Keratinocyte (primary cell): ENCODE results near the gene AUP1. TPM values are rescaled to one million over a fixed set of nuclear protein-coding genes. Genes with fewer than 3 reads are reported as not detected.

Experiments
- DNase-seq: peaks from one replicate; pipeline ENCODE4 v3.0.0-alpha.2; 2011; ENCODE audit warnings: low read depth, missing footprints, low spot score
- FAIRE-seq: peaks from 2 replicates; lab custom pipeline; 2011; peaks lifted over from hg19 to GRCh38; lab: Jason Lieb, UNC
- H2AFZ ChIP-seq: 2 replicates; pipeline ENCODE4 v1.6.0; 2012; ENCODE audit warnings: low read length, control low read depth, inconsistent platforms; ENCODE audit not compliant: control insufficient read depth
- H3K27ac ChIP-seq: 2 replicates; pipeline ENCODE4 v1.5.1; 2011; ENCODE audit warnings: low read length; ENCODE audit not compliant: control insufficient read depth, insufficient read depth
- H3K27me3 ChIP-seq: 3 replicates; pipeline ENCODE4 v1.6.0; 2011; ENCODE audit warnings: low read length; ENCODE audit not compliant: control insufficient read depth, insufficient read depth; ENCODE audit errors: extremely low read depth
- H3K36me3 ChIP-seq, 2 experiments: 2 replicates in 1 of 2; 3 replicates in 1 of 2; pipeline ENCODE4 v1.5.1; 2011; ENCODE audit warnings: low read length in 2 of 2, mild to moderate bottlenecking in 1 of 2; ENCODE audit not compliant: control insufficient read depth in 2 of 2, insufficient read depth in 2 of 2; ENCODE audit errors: extremely low read depth in 1 of 2
- H3K4me1 ChIP-seq: 3 replicates; pipeline ENCODE4 v1.5.1; 2011; ENCODE audit warnings: low read length; ENCODE audit not compliant: control insufficient read depth, insufficient read depth; ENCODE audit errors: extremely low read depth
- H3K4me2 ChIP-seq: 3 replicates; pipeline ENCODE4 v1.6.0; 2011; ENCODE audit warnings: low read depth, low read length; ENCODE audit not compliant: control insufficient read depth, insufficient read depth; ENCODE audit errors: extremely low read depth
- H3K4me3 ChIP-seq, 3 experiments: fragments of 200-600 bp in 1 of 3; sonication (generic) in 1 of 3; 2 replicates in 2 of 3; 3 replicates in 1 of 3; pipeline ENCODE4 v1.5.1; 2011 to 2016; ENCODE audit warnings: low read length in 3 of 3, mild to moderate bottlenecking in 3 of 3, control low read depth in 2 of 3, inconsistent platforms in 1 of 3, low read depth in 1 of 3, mixed read lengths in 1 of 3, mixed run types in 1 of 3, moderate library complexity in 1 of 3; ENCODE audit not compliant: control insufficient read depth in 2 of 3, insufficient read depth in 2 of 3; ENCODE audit errors: extremely low read depth in 1 of 3
- H3K79me2 ChIP-seq: 2 replicates; pipeline ENCODE4 v1.6.0; 2012; ENCODE audit warnings: low read length; ENCODE audit not compliant: control insufficient read depth, insufficient read depth
- H3K9ac ChIP-seq: 3 replicates; pipeline ENCODE4 v1.6.0; 2011; ENCODE audit warnings: low read length; ENCODE audit not compliant: control insufficient read depth, insufficient read depth; ENCODE audit errors: extremely low read depth
- H3K9me1 ChIP-seq: 3 replicates; pipeline ENCODE4 v1.6.0; 2011; ENCODE audit warnings: low read length; ENCODE audit not compliant: control insufficient read depth, insufficient read depth; ENCODE audit errors: extremely low read depth
- H3K9me3 ChIP-seq: 2 replicates; pipeline ENCODE4 v1.5.1; 2012; ENCODE audit warnings: low read depth, low read length; ENCODE audit not compliant: control insufficient read depth
- H4K20me1 ChIP-seq: 3 replicates; pipeline ENCODE4 v1.6.0; 2011; ENCODE audit warnings: low read length; ENCODE audit not compliant: control insufficient read depth, insufficient read depth; ENCODE audit errors: extremely low read depth
- EZH2 ChIP-seq: IDR thresholded peaks from one replicate; pipeline ENCODE4 v1.6.1; 2012; ENCODE audit warnings: inconsistent platforms, mild to moderate bottlenecking, low read length, moderate library complexity
- dilution Hi-C: fragments of 300-500 bp; cut with MboI; formaldehyde crosslinking; loops from one replicate; pipeline ENCODE4 v1.7.0; 2020; ENCODE audit warnings: low sequenced_read_pairs; ENCODE audit not compliant: extremely low pct_ligation_motif_present
- polyA plus RNA-seq, 5 experiments: library from polyadenylated mRNA; depleted of rRNA in 3 of 5; stranded (reverse) in 3 of 5; stranded (forward) in 1 of 5; unstranded in 1 of 5; fragments of >200 nt; gene quantifications; 1 replicate in 1 of 5; 2 replicates in 3 of 5; 3 replicates in 1 of 5; pipeline versions ENCODE4 v1.2.1 to v1.2.3, GENCODE V29; 2011 to 2012; ENCODE audit warnings: missing spikeins in 2 of 5, low read depth in 1 of 5, low replicate concordance in 1 of 5
- TF ChIP-seq, protein P1 (sequence below), 3 experiments: IDR thresholded peaks in 1 of 3; conservative IDR thresholded peaks in 1 of 3; optimal IDR thresholded peaks in 1 of 3; 2 replicates in 2 of 3; 3 replicates in 1 of 3; pipeline versions ENCODE3 to v1.5.1; 2011; ENCODE audit warnings: low read length in 3 of 3, mild to moderate bottlenecking in 3 of 3, moderate library complexity in 2 of 3, control low read depth in 1 of 3, inconsistent platforms in 1 of 3; ENCODE audit not compliant: insufficient read depth in 2 of 3; ENCODE audit errors: extremely low read depth in 1 of 3

The AUP1 gene
- polyA plus RNA-seq, 1 donor (not counting 4 experiments of a cell fraction or from before 2014, with no cell fraction given), result 94.9 TPM

DNA sequence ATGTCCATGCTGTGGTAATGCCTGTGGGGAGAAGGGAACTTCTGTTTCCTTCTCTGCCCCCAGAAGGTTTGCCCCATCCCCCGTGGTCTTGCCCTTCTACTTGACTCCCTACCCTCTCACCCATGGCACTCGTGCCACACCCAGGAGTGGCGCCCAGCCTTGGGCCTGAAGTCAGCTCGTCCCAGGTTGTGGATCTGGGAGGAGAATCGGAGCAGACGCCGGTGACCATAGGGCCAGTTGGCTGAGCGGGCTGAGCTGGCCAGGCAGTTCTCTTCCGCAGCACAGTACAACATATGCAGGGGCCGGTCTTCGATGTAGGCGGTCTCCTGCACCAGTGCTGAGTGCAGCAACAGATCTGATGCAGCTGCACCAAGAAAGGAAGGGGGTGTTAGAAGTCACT lies 4.9 kb upstream of the AUP1 start:
- dilution Hi-C loops, result no loop called here
- H3K36me3 ChIP-seq, result peaks cover 5 to 13% of the 10 kb centered on the region in 2 experiments

DNA sequence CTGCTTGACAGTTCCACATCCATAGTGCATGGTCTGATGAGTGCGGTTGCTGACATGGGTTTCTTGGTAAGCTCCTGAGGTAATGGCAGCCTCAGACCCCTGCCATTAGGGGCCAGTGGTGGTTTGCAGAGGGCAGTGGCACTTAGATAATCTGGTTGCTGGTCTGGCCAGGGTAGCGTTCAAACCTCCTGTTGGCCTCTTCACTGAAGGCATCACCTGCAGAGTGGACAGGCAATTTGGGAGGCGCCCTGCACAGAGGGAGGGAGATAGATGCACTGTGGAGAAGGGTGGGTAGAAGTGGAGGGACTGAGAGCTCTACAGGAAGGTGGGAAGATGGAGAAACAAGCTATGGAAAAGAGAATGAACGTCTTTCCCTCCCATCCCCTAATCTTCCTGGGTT lies 4.0 kb upstream of the AUP1 start:
- FAIRE-seq, result no peak
- no peak overlapping the region for H3K4me2 ChIP-seq
- H3K4me1 ChIP-seq, result peaks cover 21% of the 10 kb centered on the region
- H3K27me3 ChIP-seq, result no peaks in the 10 kb centered on the region
- no peaks in the 10 kb centered on the region for H4K20me1 ChIP-seq
- peaks cover 19% of the 10 kb centered on the region for H3K79me2 ChIP-seq
- DNase-seq, result no peak
- no peak overlapping the region for H3K4me3 ChIP-seq
- no peak for TF ChIP-seq EZH2
- TF ChIP-seq, protein P1, sequence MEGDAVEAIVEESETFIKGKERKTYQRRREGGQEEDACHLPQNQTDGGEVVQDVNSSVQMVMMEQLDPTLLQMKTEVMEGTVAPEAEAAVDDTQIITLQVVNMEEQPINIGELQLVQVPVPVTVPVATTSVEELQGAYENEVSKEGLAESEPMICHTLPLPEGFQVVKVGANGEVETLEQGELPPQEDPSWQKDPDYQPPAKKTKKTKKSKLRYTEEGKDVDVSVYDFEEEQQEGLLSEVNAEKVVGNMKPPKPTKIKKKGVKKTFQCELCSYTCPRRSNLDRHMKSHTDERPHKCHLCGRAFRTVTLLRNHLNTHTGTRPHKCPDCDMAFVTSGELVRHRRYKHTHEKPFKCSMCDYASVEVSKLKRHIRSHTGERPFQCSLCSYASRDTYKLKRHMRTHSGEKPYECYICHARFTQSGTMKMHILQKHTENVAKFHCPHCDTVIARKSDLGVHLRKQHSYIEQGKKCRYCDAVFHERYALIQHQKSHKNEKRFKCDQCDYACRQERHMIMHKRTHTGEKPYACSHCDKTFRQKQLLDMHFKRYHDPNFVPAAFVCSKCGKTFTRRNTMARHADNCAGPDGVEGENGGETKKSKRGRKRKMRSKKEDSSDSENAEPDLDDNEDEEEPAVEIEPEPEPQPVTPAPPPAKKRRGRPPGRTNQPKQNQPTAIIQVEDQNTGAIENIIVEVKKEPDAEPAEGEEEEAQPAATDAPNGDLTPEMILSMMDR (optimal IDR thresholded peaks at IDR 0.05 in 1 of 3, IDR thresholded peaks at IDR 0.05 in 1 of 3, conservative IDR thresholded peaks at IDR 0.05 in 1 of 3; ENCODE audit: extremely low read depth in 1 of 3, insufficient read depth in 2 of 3, low read length in 3 of 3), result no peak
- H3K36me3 ChIP-seq, result peaks cover 5 to 13% of the 10 kb centered on the region in 2 experiments
- no peak overlapping the region for H2AFZ ChIP-seq
- no peak overlapping the region for H3K27ac ChIP-seq
- H3K9ac ChIP-seq, result no peak overlapping the region
- dilution Hi-C loops, result no loop called here
- peaks cover 4% of the 10 kb centered on the region for H3K9me1 ChIP-seq
- no peaks in the 10 kb centered on the region for H3K9me3 ChIP-seq

More for the DNA sequence above, 4.9 kb upstream of the AUP1 start:
- H2AFZ ChIP-seq, result no peak overlapping the region
- H3K4me3 ChIP-seq, result no peak overlapping the region
- no peak overlapping the region for H3K27ac ChIP-seq
- H3K79me2 ChIP-seq, result peaks cover 9% of the 10 kb centered on the region
- no peaks in the 10 kb centered on the region for H4K20me1 ChIP-seq
- FAIRE-seq (no peak), DNase-seq (no peak)
- no peak overlapping the region for H3K9ac ChIP-seq
- H3K4me2 ChIP-seq, result no peak overlapping the region
- H3K9me3 ChIP-seq, result no peaks in the 10 kb centered on the region
- peaks cover 20% of the 10 kb centered on the region for H3K4me1 ChIP-seq
- H3K27me3 ChIP-seq, result no peaks in the 10 kb centered on the region
- H3K9me1 ChIP-seq, result peaks cover 4% of the 10 kb centered on the region
- TF ChIP-seq, protein P1 (optimal IDR thresholded peaks at IDR 0.05 in 1 of 3, IDR thresholded peaks at IDR 0.05 in 1 of 3, conservative IDR thresholded peaks at IDR 0.05 in 1 of 3; ENCODE audit: extremely low read depth in 1 of 3, insufficient read depth in 2 of 3, low read length in 3 of 3), result no peak
- no peak for TF ChIP-seq EZH2
